Vagina (tissue), 2 donors: ENCODE data around the gene LIMA1.
"Not testable (repeated sequence)": the region's sequence is repeated elsewhere in the genome, so short reads cannot be mapped to it uniquely, and the experiment has no call there.

ENCODE experiments used
- CTCF ChIP-seq, 3 experiments: fragments of 450-650 bp in 2 of 3; fragments of 200-600 bp in 1 of 3; sonication (generic) in 1 of 3; IDR thresholded peaks; one replicate each; pipeline ENCODE4 v1.5.1; 2017 to 2019; ENCODE audit warnings: antibody characterized with exemption in 3 of 3, mild to moderate bottlenecking in 2 of 3, moderate library complexity in 2 of 3
- POLR2AphosphoS5 ChIP-seq, 2 donors: sonication (generic); formaldehyde crosslinking; IDR thresholded peaks; one replicate each; pipeline ENCODE4 v1.9.0; 2017; ENCODE audit warnings: antibody characterized with exemption in 2 of 2, mild to moderate bottlenecking in 2 of 2, low read depth in 1 of 2; ENCODE audit not compliant: insufficient read depth in 1 of 2

- not testable (repeated sequence) for TF ChIP-seq CTCF (IDR thresholded peaks at IDR 0.05); POLR2AphosphoS5 (IDR thresholded peaks at IDR 0.05; ENCODE audit: insufficient read depth in 1 of 2, low read depth in 1 of 2)
Measured at GRCh38 chr12:50324077-50324476, 40.8 kb upstream of the LIMA1 start.
